22Rv1 (cell line): ENCODE results near the gene PSMD9.

ENCODE experiments used
- CTCF ChIP-seq: fragments of 450-650 bp; IDR thresholded peaks from 2 replicates; pipeline ENCODE4 v1.5.1; 2017; ENCODE audit warnings: mild to moderate bottlenecking
- ZFX ChIP-seq: fragments of 450-650 bp; IDR thresholded peaks from 2 replicates; pipeline ENCODE4 v1.6.1; 2017; ENCODE audit warnings: antibody characterized with exemption, borderline replicate concordance

- TF ChIP-seq CTCF (no peak), ZFX (no peak)
These were observed 45.7 kb downstream of the PSMD9 start for GRCh38 chr12:121934309-121934664.
